IMR-90 (cell line): ENCODE measurements around the gene GDF10. TPM values are rescaled to one million over a fixed set of nuclear protein-coding genes. Genes with fewer than 3 reads are reported as not detected.

Experiments
- ATAC-seq: fragments of 200-7000 bp; cut with Tn5 transposase; 2 replicates; pipeline ENCODE4 v1.9.1; 2020; ENCODE audit warnings: low read depth, mild to moderate bottlenecking, moderate library complexity
- BruUV-seq: library from RNA; stranded (reverse); fragments of 400-500 nt; replicated peaks from 2 replicates; lab custom pipeline; 2021; lab: Mats Ljungman, UMichigan
- CTCF ChIA-PET: fragments of 300-600 bp; formaldehyde crosslinking; extraction: SDS; loops from one replicate; lab custom pipeline; 2021; ENCODE audit warnings: antibody characterized with exemption; lab: Yijun Ruan, JAX
- POLR2A ChIA-PET: fragments of 300-600 bp; sonication (Branson Sonifier 250); formaldehyde crosslinking; loops from one replicate; lab custom pipeline; 2022; ENCODE audit warnings: antibody characterized with exemption; ENCODE audit not compliant: unreplicated experiment; lab: Charles Lee
- DNase-seq: peaks from one replicate; pipeline ENCODE4 v3.0.0; 2013
- H2AFZ ChIP-seq: replicated peaks from 2 replicates; pipeline ENCODE3; 2013; ENCODE audit warnings: low read length, mild to moderate bottlenecking; ENCODE audit not compliant: poor library complexity
- H2AK5ac ChIP-seq: 2 replicates; pipeline ENCODE4 v1.6.1; 2013; ENCODE audit warnings: low read depth, low read length, inconsistent platforms
- H2AK9ac ChIP-seq: replicated peaks from 2 replicates; pipeline ENCODE3; 2013; ENCODE audit warnings: mild to moderate bottlenecking, low read depth, low read length, moderate library complexity; ENCODE audit not compliant: poor library complexity
- H2BK120ac ChIP-seq: 2 replicates; pipeline ENCODE4 v1.6.1; 2013; ENCODE audit warnings: low read depth, low read length, inconsistent platforms
- H2BK15ac ChIP-seq: 3 replicates; pipeline ENCODE4 v1.6.1; 2013; ENCODE audit warnings: low read depth, low read length, inconsistent platforms
- H2BK20ac ChIP-seq: 2 replicates; pipeline ENCODE4 v1.6.1; 2013; ENCODE audit warnings: low read depth, mild to moderate bottlenecking, inconsistent platforms, low read length, moderate library complexity
- H2BK5ac ChIP-seq: 2 replicates; pipeline ENCODE4 v1.6.1; 2013; ENCODE audit warnings: mild to moderate bottlenecking, low read depth, low read length, inconsistent platforms; ENCODE audit not compliant: poor library complexity, severe bottlenecking
- H3K14ac ChIP-seq: replicated peaks from 2 replicates; pipeline ENCODE4 v1.6.1; 2013; ENCODE audit warnings: low read depth, low read length, inconsistent platforms
- H3K18ac ChIP-seq: 2 replicates; pipeline ENCODE4 v1.6.1; 2013; ENCODE audit warnings: low read depth, low read length, control low read depth
- H3K23ac ChIP-seq: 2 replicates; pipeline ENCODE4 v1.6.1; 2013; ENCODE audit warnings: low read depth, low read length, inconsistent platforms
- H3K27ac ChIP-seq: 2 replicates; pipeline ENCODE4 v1.5.1; 2013; ENCODE audit warnings: mild to moderate bottlenecking, control low read depth, low read length; ENCODE audit not compliant: insufficient read depth
- H3K27me3 ChIP-seq: 2 replicates; pipeline ENCODE4 v1.6.1; 2013; ENCODE audit warnings: low read length; ENCODE audit not compliant: control insufficient read depth, insufficient read depth
- H3K36me3 ChIP-seq: 2 replicates; pipeline ENCODE4 v1.6.1; 2013; ENCODE audit warnings: low read length, mixed read lengths; ENCODE audit not compliant: control insufficient read depth, insufficient read depth
- H3K4ac ChIP-seq: 2 replicates; pipeline ENCODE4 v1.6.1; 2013; ENCODE audit warnings: low read depth, low read length, inconsistent platforms
- H3K4me1 ChIP-seq: 2 replicates; pipeline ENCODE4 v1.6.1; 2013; ENCODE audit warnings: low read length, mixed read lengths; ENCODE audit not compliant: control insufficient read depth, insufficient read depth
- H3K4me2 ChIP-seq: 2 replicates; pipeline ENCODE4 v1.6.1; 2013; ENCODE audit warnings: low read depth, mild to moderate bottlenecking, control low read depth, low read length, moderate library complexity
- H3K4me3 ChIP-seq: 2 replicates; pipeline ENCODE4 v1.5.1; 2013; ENCODE audit warnings: low read depth, mild to moderate bottlenecking, control low read depth, low read length, moderate library complexity; ENCODE audit not compliant: insufficient read depth
- H3K56ac ChIP-seq: 2 replicates; pipeline ENCODE4 v1.6.1; 2013; ENCODE audit warnings: low read length, inconsistent platforms; ENCODE audit not compliant: insufficient read depth; ENCODE audit errors: extremely low read depth
- H3K79me1 ChIP-seq, 2 experiments: 2 replicates each; pipeline ENCODE4 v1.6.1; 2013; ENCODE audit warnings: low read length in 2 of 2, inconsistent platforms in 1 of 2, low read depth in 1 of 2
- H3K9ac ChIP-seq: 2 replicates; pipeline ENCODE4 v1.6.1; 2013; ENCODE audit warnings: low read depth, low read length, control low read depth
- H3K9me1 ChIP-seq: 2 replicates; pipeline ENCODE4 v1.6.1; 2013; ENCODE audit warnings: low read length, inconsistent platforms; ENCODE audit not compliant: insufficient read depth
- H3K9me3 ChIP-seq: 2 replicates; pipeline ENCODE4 v1.6.1; 2013; ENCODE audit warnings: low read length; ENCODE audit not compliant: control insufficient read depth, insufficient read depth
- H4K20me1 ChIP-seq: 2 replicates; pipeline ENCODE4 v1.6.1; 2013; ENCODE audit warnings: low read length, inconsistent platforms; ENCODE audit not compliant: insufficient read depth
- H4K5ac ChIP-seq: 2 replicates; pipeline ENCODE4 v1.6.1; 2013; ENCODE audit warnings: mild to moderate bottlenecking, low read depth, low read length, control low read depth
- H4K8ac ChIP-seq, 2 experiments: 2 replicates each; pipeline ENCODE4 v1.6.1; 2013; ENCODE audit warnings: low read depth in 2 of 2, low read length in 2 of 2, control low read depth in 1 of 2, inconsistent platforms in 1 of 2
- H4K91ac ChIP-seq: 2 replicates; pipeline ENCODE4 v1.6.1; 2013; ENCODE audit warnings: low read depth, low read length, inconsistent platforms; ENCODE audit not compliant: insufficient read depth
- CHD1 ChIP-seq: IDR thresholded peaks from 2 replicates; pipeline ENCODE4 v1.6.1; 2012; ENCODE audit warnings: low read depth, low read length, improper control_type of control experiment
- MAFK ChIP-seq: IDR thresholded peaks from 2 replicates; pipeline ENCODE4 v1.6.1; 2012; ENCODE audit warnings: low read depth, low read length, improper control_type of control experiment
- POLR2A ChIP-seq: IDR thresholded peaks from 2 replicates; pipeline ENCODE4 v1.6.1; 2012; ENCODE audit warnings: mild to moderate bottlenecking, low read depth, low read length
- RFX5 ChIP-seq: IDR thresholded peaks from 2 replicates; pipeline ENCODE4 v1.8.0; 2012; ENCODE audit warnings: low read depth, mild to moderate bottlenecking, low read length, moderate library complexity
- WGBS, 2 experiments: methylation state at CpG; one replicate each; pipeline versions ENCODE4 v1.1.5 to v1.1.7; 2013; ENCODE audit warnings: missing lambda C conversion rate in 2 of 2; ENCODE audit not compliant: insufficient read length in 1 of 2; ENCODE audit errors: extremely low coverage in 2 of 2; 5-methylcytosine and 5-hydroxymethylcytosine counted together
- dilution Hi-C: fragments of 300-500 bp; cut with HindIII; formaldehyde crosslinking; loops from one replicate; pipeline ENCODE4 v1.14.3; 2018; ENCODE audit warnings: low sequenced_read_pairs; ENCODE audit not compliant: unreplicated experiment
- in situ Hi-C: fragments of 300-500 bp; cut with MboI; formaldehyde crosslinking; loops from 3 replicates; pipeline ENCODE4 v1.14.3; 2019; ENCODE audit warnings: low sequenced_read_pairs, inconsistent platforms, mixed read lengths
- intact Hi-C: fragments of 100-400 bp; cut with micrococcal nuclease; formaldehyde crosslinking; loops from 2 replicates; pipeline ENCODE4 v1.10.0; 2022
- polyA plus RNA-seq, 3 experiments: library from polyadenylated mRNA; depleted of rRNA; stranded (reverse); fragments of >200 nt; gene quantifications; 2 replicates each; pipeline ENCODE4 v1.2.3, GENCODE V29; 2012; ENCODE audit warnings: low replicate concordance in 1 of 3
- total RNA-seq: library from RNA; depleted of rRNA; stranded (reverse); fragments of >200 nt; gene quantifications from 2 replicates; pipeline ENCODE4 v1.2.3, GENCODE V29; 2012
- TF ChIP-seq, protein P1 (sequence below): conservative IDR thresholded peaks from 2 replicates; pipeline ENCODE4 v1.5.1; 2012; ENCODE audit warnings: mild to moderate bottlenecking, low read depth, low read length, improper control_type of control experiment

GDF10 gene
- total and polyA plus RNA-seq, 2 of the 4 experiments (the other 2 are of a cell fraction) = 0.34 TPM; not detected in 1

DNA sequence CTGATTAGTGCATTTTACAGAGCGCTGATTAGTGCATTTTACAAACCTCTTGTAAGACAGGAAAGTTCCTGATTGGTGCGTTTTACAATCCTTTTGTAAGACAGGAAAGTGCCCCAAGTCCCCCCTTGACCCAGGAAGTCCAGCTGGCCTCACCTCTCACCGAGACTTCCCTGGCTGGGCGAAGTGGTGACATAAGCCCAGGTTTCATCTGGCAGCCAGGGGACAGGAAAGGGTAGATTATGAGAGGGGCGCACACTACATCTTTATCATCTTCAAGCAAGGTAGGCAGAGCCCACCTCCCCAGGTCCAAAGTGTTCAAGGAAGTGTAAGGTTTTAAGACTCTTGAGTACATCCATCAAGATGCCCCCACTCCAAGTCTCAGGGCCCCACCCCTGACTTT lies 5.5 kb upstream of the GDF10 start:
- Histone ChIP-seq H3K4me3 (no peak overlapping the region), H3K9ac (no peak overlapping the region), H3K4me2 (no peak overlapping the region), H3K9me1 (no peaks in the 10 kb centered on the region), H3K14ac (no peak overlapping the region), H2BK15ac (no peak overlapping the region), H3K27ac (no peak overlapping the region), H3K9me3 (no peaks in the 10 kb centered on the region; the same call in 1 of the 2 replicates), H3K4me1 (no peaks in the 10 kb centered on the region; the same call in 1 of the 2 replicates), H2BK120ac (no peak overlapping the region), H3K79me1 (no peaks in the 10 kb centered on the region), H4K5ac (no peak overlapping the region), H4K8ac (no peak overlapping the region), H2AK9ac (no peak overlapping the region), H4K91ac (no peak overlapping the region), H2BK20ac (no peak overlapping the region), H2BK5ac (no peak overlapping the region), H3K27me3 (peaks cover 64% of the 10 kb centered on the region), H3K56ac (no peak overlapping the region), H2AFZ (no peak overlapping the region), H3K23ac (no peak overlapping the region), H2AK5ac (no peak overlapping the region), H3K18ac (no peak overlapping the region), H4K20me1 (no peaks in the 10 kb centered on the region), H3K36me3 (no peaks in the 10 kb centered on the region), H3K4ac (no peak overlapping the region)
- intact Hi-C loops = no loop called here
- CTCF ChIA-PET = no interaction called here
- dilution Hi-C loops = no loop called here
- no peak for TF ChIP-seq POLR2A
- TF ChIP-seq MAFK = no peak
- no peak for TF ChIP-seq RFX5
- no peak for TF ChIP-seq CHD1
- TF ChIP-seq, protein P1, sequence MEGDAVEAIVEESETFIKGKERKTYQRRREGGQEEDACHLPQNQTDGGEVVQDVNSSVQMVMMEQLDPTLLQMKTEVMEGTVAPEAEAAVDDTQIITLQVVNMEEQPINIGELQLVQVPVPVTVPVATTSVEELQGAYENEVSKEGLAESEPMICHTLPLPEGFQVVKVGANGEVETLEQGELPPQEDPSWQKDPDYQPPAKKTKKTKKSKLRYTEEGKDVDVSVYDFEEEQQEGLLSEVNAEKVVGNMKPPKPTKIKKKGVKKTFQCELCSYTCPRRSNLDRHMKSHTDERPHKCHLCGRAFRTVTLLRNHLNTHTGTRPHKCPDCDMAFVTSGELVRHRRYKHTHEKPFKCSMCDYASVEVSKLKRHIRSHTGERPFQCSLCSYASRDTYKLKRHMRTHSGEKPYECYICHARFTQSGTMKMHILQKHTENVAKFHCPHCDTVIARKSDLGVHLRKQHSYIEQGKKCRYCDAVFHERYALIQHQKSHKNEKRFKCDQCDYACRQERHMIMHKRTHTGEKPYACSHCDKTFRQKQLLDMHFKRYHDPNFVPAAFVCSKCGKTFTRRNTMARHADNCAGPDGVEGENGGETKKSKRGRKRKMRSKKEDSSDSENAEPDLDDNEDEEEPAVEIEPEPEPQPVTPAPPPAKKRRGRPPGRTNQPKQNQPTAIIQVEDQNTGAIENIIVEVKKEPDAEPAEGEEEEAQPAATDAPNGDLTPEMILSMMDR = no peak
- DNase-seq = no peak
- in situ Hi-C loops = no loop called here
- no peak for ATAC-seq
- 100% methylated on average over 1 of the region's 5 CpGs; no CpG with 5 or more reads in 1 of the 2 experiments for WGBS, 2 experiments
- POLR2A ChIA-PET = no interaction called here
- BruUV-seq = no TSS peak
